ENCODE results near the gene TAS1R2. TPM values are rescaled to one million over a fixed set of nuclear protein-coding genes. Genes with fewer than 3 reads are reported as not detected.

TAS1R2 gene
- polyA plus RNA-seq, 1 of the 3 experiments (the other 2 are of a cell fraction): not detected

- H3F3A ChIP-seq (replicated peaks; ENCODE audit: insufficient read depth): no peaks in the 10 kb centered on the region
- no peaks in the 10 kb centered on the region for H3K9me3 ChIP-seq
- no peaks in the 10 kb centered on the region for H3K79me2 ChIP-seq (ENCODE audit: insufficient read depth)
- WGBS (ENCODE audit: low lambda C conversion rate): 38% methylated on average over 8 of the region's 10 CpGs
- H3K9me2 ChIP-seq: no peaks in the 10 kb centered on the region
- H4K20me1 ChIP-seq (ENCODE audit: insufficient read depth): no peaks in the 10 kb centered on the region
- TF ChIP-seq TEAD4 (IDR thresholded peaks at IDR 0.05; ENCODE audit: borderline replicate concordance, insufficient read depth): no peak
- no peak overlapping the region for H3K9ac ChIP-seq
- CTCF ChIA-PET: interaction anchor here (0.7 to 12.1 kb wide), 8 partner anchors 10 to 217 kb away, joined by 3 to 279 read pairs (median 4); no protein-coding TSS in a partner anchor
- no peaks in the 10 kb centered on the region for H3K36me3 ChIP-seq (replicated peaks in 1 of 2; ENCODE audit: control insufficient read depth in 1 of 2, insufficient read depth in 2 of 2, low read length in 1 of 2)
- POLR2A ChIA-PET: no interaction called here
- H3K27me3 ChIP-seq (ENCODE audit: insufficient read depth): no peaks in the 10 kb centered on the region
- H3K4me2 ChIP-seq: no peak overlapping the region
- no peak overlapping the region for H3K27ac ChIP-seq (ENCODE audit: low read depth in 2 of 2, low read length in 1 of 2)
- H3K4me1 ChIP-seq (ENCODE audit: control insufficient read depth in 1 of 2, insufficient read depth in 2 of 2, low read depth in 1 of 2, low read length in 1 of 2): peaks cover 0 to 6% of the 10 kb centered on the region in 2 experiments; a peak in 1 of 4 replicates
- no peak for DNase-seq
- no peak overlapping the region for H2AFZ ChIP-seq (ENCODE audit: low read depth)
- H3K4me3 ChIP-seq (ENCODE audit: low read depth in 2 of 2, low read length in 1 of 2): no peak overlapping the region
Measured at GRCh38 chr1:18814874-18815531, 44.5 kb downstream of the TAS1R2 start.

- ChIA-PET POLR2A (no interaction called here), CTCF (interaction anchor here (1.0 to 12.1 kb wide), 7 partner anchors 9 to 233 kb away, joined by 3 to 279 read pairs (median 4); no protein-coding TSS in a partner anchor)
- Histone ChIP-seq H3K4me2 (no peak overlapping the region), H3K4me1 (ENCODE audit: control insufficient read depth in 1 of 2, insufficient read depth in 2 of 2, low read depth in 1 of 2, low read length in 1 of 2) (peaks cover 0 to 6% of the 10 kb centered on the region in 2 experiments; a peak in 1 of 4 replicates), H3K9me3 (no peaks in the 10 kb centered on the region), H3K27me3 (ENCODE audit: insufficient read depth) (no peaks in the 10 kb centered on the region), H2AFZ (ENCODE audit: low read depth) (no peak overlapping the region), H3F3A (replicated peaks; ENCODE audit: insufficient read depth) (no peaks in the 10 kb centered on the region), H4K20me1 (ENCODE audit: insufficient read depth) (no peaks in the 10 kb centered on the region), H3K36me3 (replicated peaks in 1 of 2; ENCODE audit: control insufficient read depth in 1 of 2, insufficient read depth in 2 of 2, low read length in 1 of 2) (no peaks in the 10 kb centered on the region), H3K79me2 (ENCODE audit: insufficient read depth) (no peaks in the 10 kb centered on the region), H3K9me2 (no peaks in the 10 kb centered on the region), H3K9ac (no peak overlapping the region), H3K4me3 (ENCODE audit: low read depth in 2 of 2, low read length in 1 of 2) (no peak overlapping the region), H3K27ac (ENCODE audit: low read depth in 2 of 2, low read length in 1 of 2) (no peak overlapping the region)
- TF ChIP-seq USF1 (IDR thresholded peaks at IDR 0.05; ENCODE audit: borderline replicate concordance, low read depth): no peak
- DNase-seq: no peak
- 52% methylated on average over 5 of the region's 6 CpGs for WGBS (ENCODE audit: low lambda C conversion rate)
Measured at GRCh38 chr1:18814425-18814824, 45.0 kb downstream of the TAS1R2 start.

- Histone ChIP-seq H4K20me1 (ENCODE audit: insufficient read depth) (no peaks in the 10 kb centered on the region), H3K36me3 (replicated peaks in 1 of 2; ENCODE audit: control insufficient read depth in 1 of 2, insufficient read depth in 2 of 2, low read length in 1 of 2) (no peaks in the 10 kb centered on the region), H3K27me3 (ENCODE audit: insufficient read depth) (no peaks in the 10 kb centered on the region), H2AFZ (ENCODE audit: low read depth) (no peak overlapping the region), H3K79me2 (ENCODE audit: insufficient read depth) (no peaks in the 10 kb centered on the region), H3K27ac (ENCODE audit: low read depth in 2 of 2, low read length in 1 of 2) (no peak overlapping the region), H3K4me3 (ENCODE audit: low read depth in 2 of 2, low read length in 1 of 2) (no peak overlapping the region), H3K9me3 (no peaks in the 10 kb centered on the region), H3K9ac (no peak overlapping the region), H3K4me1 (ENCODE audit: control insufficient read depth in 1 of 2, insufficient read depth in 2 of 2, low read depth in 1 of 2, low read length in 1 of 2) (no peaks in the 10 kb centered on the region; a peak in 1 of 4 replicates), H3F3A (replicated peaks; ENCODE audit: insufficient read depth) (no peaks in the 10 kb centered on the region), H3K9me2 (no peaks in the 10 kb centered on the region), H3K4me2 (no peak overlapping the region)
- 30% methylated on average over 7 of the region's 7 CpGs for WGBS (ENCODE audit: low lambda C conversion rate)
- ChIA-PET CTCF (interaction anchor here (2.5 to 3.4 kb wide), 3 partner anchors 8 to 214 kb away, joined by 9 to 28 read pairs (median 16); no protein-coding TSS in a partner anchor), POLR2A (no interaction called here)
- DNase-seq: no peak
- TF ChIP-seq RFX5 (IDR thresholded peaks at IDR 0.05; ENCODE audit: low read length) (no peak), NRF1 (IDR thresholded peaks at IDR 0.05; ENCODE audit: low read depth, low read length) (no peak), RXRA (IDR thresholded peaks at IDR 0.05; ENCODE audit: borderline replicate concordance, low read depth) (no peak), MXI1 (IDR thresholded peaks at IDR 0.05; ENCODE audit: low read depth, low read length) (no peak), GABPA (IDR thresholded peaks at IDR 0.05; ENCODE audit: low read depth) (no peak), REST (IDR thresholded peaks at IDR 0.05; ENCODE audit: low read depth, low read length) (no peak), JUND (IDR thresholded peaks at IDR 0.05) (no peak), FOSL2 (IDR thresholded peaks at IDR 0.05; ENCODE audit: borderline replicate concordance, low read depth) (no peak), ZBTB33 (IDR thresholded peaks at IDR 0.05; ENCODE audit: borderline replicate concordance, low read depth) (no peak), EZH2phosphoT487 (IDR thresholded peaks at IDR 0.05; ENCODE audit: borderline replicate concordance, low read depth) (no peak), MAX (IDR thresholded peaks at IDR 0.05; ENCODE audit: low read depth) (no peak), FOXM1 (IDR thresholded peaks at IDR 0.05; ENCODE audit: low read depth) (no peak)
Measured at GRCh38 chr1:18812453-18812939, 47.0 kb downstream of the TAS1R2 start.
